ENCODE data around the gene ZNF135.

The ZNF135 gene

GRCh38 chr19:58059003-58059670 lies at the start of gene ZNF135:
Gene ZNF135, plus strand, starts transcription at chr19:58059282. Its CDS starts 721 bp downstream, at chr19:58060003.
- no peak for DNase-seq (ENCODE audit: low read depth)
- TF ChIP-seq, protein P1, sequence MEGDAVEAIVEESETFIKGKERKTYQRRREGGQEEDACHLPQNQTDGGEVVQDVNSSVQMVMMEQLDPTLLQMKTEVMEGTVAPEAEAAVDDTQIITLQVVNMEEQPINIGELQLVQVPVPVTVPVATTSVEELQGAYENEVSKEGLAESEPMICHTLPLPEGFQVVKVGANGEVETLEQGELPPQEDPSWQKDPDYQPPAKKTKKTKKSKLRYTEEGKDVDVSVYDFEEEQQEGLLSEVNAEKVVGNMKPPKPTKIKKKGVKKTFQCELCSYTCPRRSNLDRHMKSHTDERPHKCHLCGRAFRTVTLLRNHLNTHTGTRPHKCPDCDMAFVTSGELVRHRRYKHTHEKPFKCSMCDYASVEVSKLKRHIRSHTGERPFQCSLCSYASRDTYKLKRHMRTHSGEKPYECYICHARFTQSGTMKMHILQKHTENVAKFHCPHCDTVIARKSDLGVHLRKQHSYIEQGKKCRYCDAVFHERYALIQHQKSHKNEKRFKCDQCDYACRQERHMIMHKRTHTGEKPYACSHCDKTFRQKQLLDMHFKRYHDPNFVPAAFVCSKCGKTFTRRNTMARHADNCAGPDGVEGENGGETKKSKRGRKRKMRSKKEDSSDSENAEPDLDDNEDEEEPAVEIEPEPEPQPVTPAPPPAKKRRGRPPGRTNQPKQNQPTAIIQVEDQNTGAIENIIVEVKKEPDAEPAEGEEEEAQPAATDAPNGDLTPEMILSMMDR (IDR thresholded peaks at IDR 0.05; ENCODE audit: low read depth, low read length, missing control alignments) = no peak
- no peak within 1 kb of the TSS for H3K4me3 ChIP-seq (ENCODE audit: low read depth, low read length)

GRCh38 chr19:58009301-58009665 lies 49.8 kb upstream of the ZNF135 start:
- peak overlapping the region; percentile 50 for H3K4me3 ChIP-seq (ENCODE audit: low read depth, low read length)
- DNase-seq (ENCODE audit: low read depth) = no peak
- TF ChIP-seq, protein P1 (IDR thresholded peaks at IDR 0.05; ENCODE audit: low read depth, low read length, missing control alignments) = no peak

DNA sequence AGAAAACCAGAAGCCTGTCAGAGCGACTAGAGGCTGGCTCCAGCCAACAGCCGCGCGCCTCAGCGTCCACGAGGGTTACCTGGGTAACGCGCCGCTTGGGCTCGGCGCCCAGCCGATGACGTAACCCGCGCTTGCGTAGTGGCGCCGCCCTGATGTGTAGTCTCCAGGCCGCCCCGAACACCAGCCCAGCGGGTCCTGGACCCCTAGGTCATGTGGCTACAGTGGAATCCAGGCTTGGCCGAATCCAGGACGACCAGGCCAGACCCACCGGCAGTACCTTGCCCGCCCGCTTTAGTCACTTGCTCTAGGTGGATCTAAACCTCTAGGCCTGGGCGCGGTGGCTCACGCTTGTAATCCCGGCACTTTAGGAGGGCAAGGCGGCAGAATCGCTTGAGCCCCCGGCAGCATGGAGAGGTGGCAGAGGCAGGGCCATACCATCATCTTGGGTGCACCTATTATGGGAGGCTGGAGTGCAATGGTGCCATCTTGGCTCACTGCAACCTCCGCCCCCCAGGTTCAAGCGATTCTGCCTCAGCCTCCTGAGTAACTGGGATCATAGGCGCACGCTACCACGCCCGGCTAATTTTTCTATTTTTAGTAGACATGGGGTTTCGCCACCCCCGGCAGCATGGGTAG lies 49.3 kb upstream of the ZNF135 start:
- DNase-seq (ENCODE audit: low read depth) = no peak

GRCh38 chr19:58010507-58010906 lies 48.6 kb upstream of the ZNF135 start:
- TF ChIP-seq, protein P1 (IDR thresholded peaks at IDR 0.05; ENCODE audit: low read depth, low read length, missing control alignments) = no peak
- no peak for DNase-seq (ENCODE audit: low read depth)
- H3K4me3 ChIP-seq (ENCODE audit: low read depth, low read length) = no peak overlapping the region

More for the DNA sequence above, 49.3 kb upstream of the ZNF135 start:
- TF ChIP-seq, protein P1 (IDR thresholded peaks at IDR 0.05; ENCODE audit: low read depth, low read length, missing control alignments) = no peak
- H3K4me3 ChIP-seq (ENCODE audit: low read depth, low read length) = peak overlapping the region; percentile 50

GRCh38 chr19:58014141-58014540 lies 44.9 kb upstream of the ZNF135 start:
- TF ChIP-seq, protein P1 (IDR thresholded peaks at IDR 0.05; ENCODE audit: low read depth, low read length, missing control alignments) = no peak
- no peak overlapping the region for H3K4me3 ChIP-seq (ENCODE audit: low read depth, low read length)
- DNase-seq (ENCODE audit: low read depth) = no peak

- DNase-seq (ENCODE audit: low read depth) = no peak
- TF ChIP-seq, protein P1 (IDR thresholded peaks at IDR 0.05; ENCODE audit: low read depth, low read length, missing control alignments) = no peak
These were observed 39.0 kb upstream of the ZNF135 start for GRCh38 chr19:58020129-58020528.

More at GRCh38 chr19:58020129-58020528, 39.0 kb upstream of the ZNF135 start:
- no peak overlapping the region for H3K4me3 ChIP-seq (ENCODE audit: low read depth, low read length)
